ENCODE data around the gene BRCA2.
A peak's percentile ranks its signal among the peaks of the same experiment; 100 is the strongest.

Gene BRCA2

GRCh38 chr13:32428581-32429432, 113.5 kb downstream of the BRCA2 start:
- peak in 1 of 56 donors; percentile 49 for DNase-seq

GRCh38 chr13:32429433-32429909, 114.2 kb downstream of the BRCA2 start:
- DNase-seq = no peak

GRCh38 chr13:32430018-32430747, 114.9 kb downstream of the BRCA2 start:
- DNase-seq = no peak

- no peak for DNase-seq
These were observed 116.1 kb downstream of the BRCA2 start for GRCh38 chr13:32431361-32431760.

GRCh38 chr13:32432856-32433255, 117.5 kb downstream of the BRCA2 start:
- DNase-seq = no peak

GRCh38 chr13:32438871-32439270, 123.6 kb downstream of the BRCA2 start:
- DNase-seq = no peak

- DNase-seq = peak in 9 of 56 donors; percentile 2 to 43 (median 13)
These were observed 127.8 kb downstream of the BRCA2 start for GRCh38 chr13:32443111-32443510.

- DNase-seq = no peak
These were observed 130.2 kb downstream of the BRCA2 start for GRCh38 chr13:32445461-32445860.

GRCh38 chr13:32446220-32446619, 130.9 kb downstream of the BRCA2 start:
- no peak for DNase-seq

- no peak for DNase-seq
These were observed 131.6 kb downstream of the BRCA2 start for GRCh38 chr13:32446773-32447465.

- no peak for DNase-seq
These were observed 132.8 kb downstream of the BRCA2 start for GRCh38 chr13:32447894-32448623.

- DNase-seq = no peak
These were observed 133.7 kb downstream of the BRCA2 start for GRCh38 chr13:32448972-32449371.

All from nucleus accumbens (tissue), 56 donors.